ENCODE measurements around the gene PPP2R2B.
A peak's percentile ranks its signal among the peaks of the same experiment; 100 is the strongest.

PPP2R2B gene

DNA sequence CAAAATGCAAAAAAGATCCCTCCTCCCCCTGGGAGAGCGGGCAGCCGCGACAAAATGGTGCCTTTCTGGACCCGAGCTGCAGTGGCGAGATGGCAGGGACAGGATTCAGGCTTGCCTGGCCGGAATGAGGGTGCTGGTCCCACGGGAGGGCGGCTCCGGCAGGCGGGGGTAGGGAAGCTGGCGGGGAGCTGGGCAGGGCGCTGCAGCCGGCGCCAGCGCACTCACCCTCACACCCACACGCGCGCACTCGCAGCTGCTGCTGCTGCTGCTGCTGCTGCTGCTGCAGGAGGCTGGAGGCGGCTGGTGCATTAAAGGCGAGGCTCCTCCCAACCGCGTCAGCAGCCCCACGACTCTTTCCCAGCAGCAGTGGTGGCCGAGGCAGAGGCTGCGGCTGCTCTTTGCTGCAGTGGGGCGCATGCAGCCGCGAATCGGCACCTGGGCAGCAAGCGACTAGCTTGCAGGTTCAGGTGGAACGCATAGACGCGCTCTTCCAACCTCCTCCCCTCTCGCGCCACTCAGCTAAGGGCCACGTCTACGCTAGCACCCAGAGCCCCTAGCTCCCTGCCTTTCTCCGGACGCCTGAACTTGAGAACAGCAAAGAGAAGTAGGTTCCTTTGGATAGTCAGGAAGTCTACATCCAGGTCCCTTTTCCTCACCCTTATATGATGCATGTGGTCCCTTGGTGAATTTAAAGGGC, at the start of gene PPP2R2B:
TSS of gene PPP2R2B (minus strand) at position 282 of the 697 bp plus-strand sequence.
- peak in 1 of 2 donors; percentile 11 for DNase-seq

DNA sequence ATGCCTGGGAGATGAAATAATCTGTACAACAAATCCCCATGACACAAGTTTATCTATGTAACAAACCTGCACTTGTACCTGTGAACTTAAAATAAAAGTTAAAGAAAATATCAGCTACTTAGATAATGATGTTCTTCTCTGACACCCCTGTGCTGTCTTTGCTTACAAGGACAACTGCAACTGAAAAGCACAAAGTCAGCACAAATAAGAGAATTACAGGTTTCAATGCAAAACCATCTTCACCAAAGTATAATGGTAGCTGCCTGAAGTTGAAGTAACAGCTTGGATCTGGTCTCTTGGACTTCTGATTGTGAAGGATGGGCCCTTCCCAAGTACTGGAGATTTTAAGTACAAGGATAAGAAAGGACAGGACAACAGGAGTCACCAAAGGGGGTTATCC, 45.6 kb upstream of the PPP2R2B start:
- no peak for DNase-seq

DNA sequence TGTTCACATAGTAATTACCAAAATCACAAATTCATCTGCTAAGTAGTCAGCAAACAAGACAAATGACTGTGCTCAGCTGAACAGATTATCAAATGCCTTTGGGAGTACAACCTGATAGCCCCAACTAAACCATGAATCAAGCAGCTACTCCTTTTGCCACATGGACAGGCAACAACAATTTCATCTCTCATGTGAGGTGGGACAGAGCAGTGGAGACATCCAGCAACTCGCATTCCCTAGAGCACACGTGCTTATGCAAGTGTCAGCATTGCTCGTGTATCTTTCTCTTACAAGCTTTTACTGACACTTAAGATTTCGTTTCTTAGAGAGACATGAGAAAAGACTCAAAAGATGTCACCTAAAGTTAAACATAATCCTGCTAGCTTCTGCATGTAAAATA, 42.7 kb upstream of the PPP2R2B start:
- DNase-seq: no peak

DNA sequence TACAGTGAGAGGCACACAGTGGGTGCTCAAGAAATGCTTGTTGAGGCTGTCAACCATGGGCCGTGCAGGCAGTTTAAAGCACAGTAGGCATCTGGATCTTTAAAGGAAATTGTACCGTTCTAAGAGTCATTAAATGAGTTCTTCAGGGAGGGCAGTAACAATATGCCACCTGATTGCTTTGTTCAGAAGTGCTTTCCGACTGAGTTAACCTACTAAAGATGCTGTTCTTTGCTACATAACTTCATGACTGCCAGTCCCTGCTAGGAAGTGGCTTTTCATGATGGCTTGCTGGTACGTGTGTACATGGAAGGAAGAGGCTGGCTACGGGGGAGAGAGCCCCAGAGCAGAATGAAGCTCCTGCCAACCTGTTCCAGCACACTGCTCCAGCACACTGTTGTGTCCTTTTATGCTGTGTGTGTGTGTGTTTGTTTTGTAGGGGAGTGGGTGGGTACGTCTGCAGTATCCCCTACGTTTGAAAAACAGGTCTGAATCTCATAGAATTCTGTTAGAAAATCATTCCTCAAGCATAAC, 41.9 kb upstream of the PPP2R2B start:
- no peak for DNase-seq

DNA sequence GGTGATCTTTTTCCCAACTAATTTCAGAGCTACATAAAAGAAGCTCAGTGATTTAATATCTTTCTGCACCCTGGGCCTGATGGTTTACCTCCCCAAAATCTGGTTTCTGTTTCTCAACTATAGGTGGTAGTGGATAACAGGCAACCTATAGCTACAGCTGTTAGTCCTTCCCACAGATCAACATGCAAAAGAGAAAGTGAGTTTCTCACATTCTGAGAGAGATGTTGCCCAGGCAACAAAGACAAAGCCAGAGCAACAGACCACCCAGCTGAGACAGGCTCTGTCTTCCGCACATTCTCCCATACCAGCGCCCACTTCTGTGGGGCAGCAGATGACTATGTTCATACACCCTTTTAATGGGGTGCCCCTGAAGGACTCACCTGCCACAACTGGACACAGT, 40.7 kb upstream of the PPP2R2B start:
- no peak for DNase-seq

DNA sequence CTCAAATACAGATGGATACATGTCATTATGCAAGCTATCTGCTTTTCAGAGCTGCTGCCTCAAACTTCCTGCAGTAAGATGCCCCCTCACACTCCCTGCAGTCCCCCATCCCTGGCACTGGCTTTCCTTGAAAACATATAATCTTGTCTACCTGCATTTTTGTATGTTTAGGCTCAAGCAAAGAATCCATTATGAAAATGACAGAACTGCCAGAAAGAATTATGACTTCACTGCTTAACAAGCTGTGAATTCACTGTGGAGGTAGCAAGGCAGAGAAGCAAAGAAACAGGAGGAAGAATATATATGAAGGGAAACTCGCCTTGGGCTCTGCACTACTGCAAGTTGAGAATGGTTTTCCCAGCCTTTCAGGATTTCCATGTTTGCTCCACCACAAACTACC, 39.4 kb upstream of the PPP2R2B start:
- DNase-seq: no peak

DNA sequence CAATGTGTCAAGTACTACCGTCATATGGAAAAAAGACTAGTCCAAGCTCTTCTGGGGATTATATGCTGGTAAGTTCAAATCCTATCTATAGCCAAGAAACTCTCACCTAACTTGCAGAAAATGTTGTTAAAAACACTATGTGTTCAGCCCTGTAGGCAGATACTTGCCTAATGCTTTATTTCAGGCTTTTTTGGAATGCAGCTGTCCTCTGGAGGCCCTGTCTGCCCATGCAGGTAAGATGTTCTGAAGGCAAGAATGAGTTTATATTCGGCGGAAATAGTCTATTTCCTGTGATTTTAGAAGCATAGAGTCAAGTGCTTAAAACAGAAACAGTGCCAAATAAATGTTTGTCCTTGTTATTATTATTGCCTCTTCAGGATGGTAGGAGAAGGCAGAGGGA, 34.3 kb upstream of the PPP2R2B start:
- DNase-seq: no peak

DNA sequence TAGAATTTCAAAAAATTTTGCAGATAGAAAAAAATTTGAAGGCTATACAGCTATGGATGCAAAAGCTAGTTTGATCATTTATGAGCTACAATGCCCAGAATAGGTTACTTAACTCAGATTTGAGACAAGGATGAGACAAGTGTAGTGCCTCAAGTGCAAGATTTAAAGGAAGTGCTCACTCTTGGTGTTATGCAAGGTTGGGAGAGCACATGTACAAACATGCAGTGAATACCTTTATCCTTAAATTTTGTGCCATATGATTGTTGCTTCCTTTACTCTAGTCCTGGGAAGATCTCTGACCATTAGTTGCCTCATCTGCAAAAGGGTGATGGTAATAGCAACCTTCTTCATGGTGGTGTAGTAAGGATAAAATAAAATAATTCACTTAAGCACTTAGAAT, 31.7 kb upstream of the PPP2R2B start:
- no peak for DNase-seq

DNA sequence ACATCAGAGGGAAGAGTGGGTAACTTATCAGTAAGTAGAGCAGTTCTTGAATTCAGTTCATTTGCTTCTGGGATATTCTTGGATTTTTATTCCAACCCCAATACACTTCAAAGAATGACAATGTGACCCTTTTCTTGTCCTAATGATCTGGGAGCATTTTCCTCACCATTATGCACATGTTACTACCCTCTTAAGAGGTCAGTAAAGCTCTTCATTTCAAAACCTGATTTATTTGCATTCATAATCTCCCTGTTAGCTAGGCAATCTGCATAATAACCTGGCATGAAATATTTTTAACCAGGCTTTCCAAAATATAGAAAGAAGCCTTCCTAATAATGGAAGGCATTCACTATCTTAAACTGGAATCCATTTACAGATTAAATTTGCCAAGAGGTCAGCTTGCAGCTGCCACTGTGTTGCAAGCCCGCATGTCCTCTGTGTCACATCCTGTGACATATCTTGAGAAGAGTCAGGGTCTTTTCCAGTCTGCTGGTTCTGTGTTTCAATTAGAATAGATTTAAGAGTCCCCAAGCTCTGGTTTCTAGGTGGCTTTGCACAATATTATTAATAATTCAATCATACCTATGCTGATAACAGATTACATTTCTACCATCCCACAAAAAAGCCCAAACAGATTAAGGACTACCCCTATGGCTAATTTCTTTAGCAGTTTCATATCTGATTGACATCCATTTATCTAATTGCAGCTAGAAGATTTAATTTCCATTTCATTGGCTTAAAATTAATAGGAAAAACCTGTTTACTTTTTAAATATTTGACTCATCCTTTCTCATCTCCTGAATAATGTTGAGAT, 30.9 kb upstream of the PPP2R2B start:
- DNase-seq: no peak

DNA sequence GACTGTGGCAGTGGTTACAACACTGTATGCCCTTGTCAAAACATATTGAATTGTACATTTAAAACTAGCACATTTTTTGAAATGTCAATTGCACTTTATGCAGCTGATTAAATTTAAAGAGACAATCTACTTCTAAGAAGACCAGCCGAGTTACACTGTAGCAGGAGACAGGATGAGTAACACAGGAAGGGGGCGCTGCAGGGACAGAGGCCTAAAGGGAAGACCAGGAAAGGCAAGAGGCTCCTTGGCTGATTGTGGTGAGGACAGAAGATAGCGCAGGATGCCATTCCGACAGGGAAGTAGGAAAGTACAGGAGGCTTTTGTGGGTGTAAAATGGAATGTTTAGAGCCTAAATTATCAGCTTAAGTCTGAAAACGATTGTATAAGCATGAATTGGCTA, 28.2 kb upstream of the PPP2R2B start:
- no peak for DNase-seq

DNA sequence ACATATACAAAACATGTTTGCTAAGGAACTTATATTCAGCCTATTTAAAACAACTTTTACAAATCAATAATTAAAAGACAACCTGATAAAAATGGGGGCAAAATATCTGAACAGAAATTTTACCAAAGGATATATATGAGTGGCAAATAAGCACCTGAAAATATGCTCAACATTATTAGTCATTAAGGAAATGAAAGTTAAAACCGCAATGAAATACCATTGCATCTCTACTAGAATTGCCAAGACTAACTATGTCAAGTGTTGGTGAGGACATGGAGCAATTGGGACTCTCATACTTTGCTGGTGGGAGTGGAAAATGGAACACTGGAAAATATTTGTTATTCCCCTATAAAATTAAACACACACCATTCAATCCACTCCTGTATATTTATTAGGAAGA, 26.3 kb upstream of the PPP2R2B start:
- no peak for DNase-seq

DNA sequence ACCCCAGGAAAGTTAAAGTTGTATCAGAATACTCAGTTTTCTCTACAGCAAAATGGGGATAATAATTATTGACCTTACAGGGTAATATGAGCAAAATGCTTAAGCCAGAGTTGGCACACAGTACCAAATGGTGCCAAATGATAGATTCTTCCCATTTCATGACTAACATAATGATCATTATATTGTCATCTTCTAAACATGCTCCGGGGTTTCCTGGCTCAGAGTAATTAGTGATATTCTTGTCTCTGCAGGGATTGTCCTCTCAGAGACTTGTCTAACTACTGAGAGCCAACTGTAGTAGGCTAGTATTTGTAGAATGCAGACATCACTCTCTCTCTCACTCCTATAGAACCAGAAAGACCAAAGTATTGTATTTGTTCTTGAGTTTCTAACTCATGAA, 25.2 kb upstream of the PPP2R2B start:
- DNase-seq: no peak

DNA sequence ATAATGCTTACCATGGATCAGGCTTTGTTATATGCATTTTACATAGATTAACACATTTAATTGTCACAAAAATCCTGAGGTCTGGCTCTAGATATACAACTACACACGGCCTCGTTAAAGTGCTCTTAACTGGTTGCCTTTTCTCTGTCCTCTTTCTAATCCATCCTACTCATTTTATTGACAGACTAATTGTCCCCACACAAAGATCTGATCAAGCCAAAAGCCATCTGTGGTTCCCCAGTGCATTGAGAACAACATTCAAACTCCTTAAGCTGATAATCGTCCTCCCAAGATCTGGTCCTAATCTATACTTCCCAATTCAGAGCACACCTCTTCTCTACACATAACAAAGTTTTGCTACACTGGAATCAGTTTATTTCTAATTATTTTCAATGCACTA, 23.9 kb upstream of the PPP2R2B start:
- no peak for DNase-seq

DNA sequence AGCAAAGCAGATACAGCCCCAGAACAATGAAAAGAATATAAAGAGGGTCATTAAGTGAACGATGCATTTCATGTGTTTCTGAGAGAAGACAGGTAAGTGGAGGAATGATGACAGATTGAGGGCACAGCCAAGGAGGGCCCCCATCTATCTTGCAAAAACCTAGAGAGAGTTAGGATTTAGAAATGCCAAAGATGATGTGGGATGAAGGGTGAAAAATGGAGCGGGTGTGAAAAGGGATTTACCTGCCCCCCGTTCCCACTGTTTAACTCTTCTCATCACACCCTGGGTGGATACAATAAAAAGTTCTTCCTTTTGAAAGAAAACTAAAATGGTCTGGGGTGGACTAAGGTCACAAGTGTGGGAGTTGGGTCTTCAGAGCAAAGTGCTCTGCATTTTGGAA, 18.5 kb upstream of the PPP2R2B start:
- no peak for DNase-seq

DNA sequence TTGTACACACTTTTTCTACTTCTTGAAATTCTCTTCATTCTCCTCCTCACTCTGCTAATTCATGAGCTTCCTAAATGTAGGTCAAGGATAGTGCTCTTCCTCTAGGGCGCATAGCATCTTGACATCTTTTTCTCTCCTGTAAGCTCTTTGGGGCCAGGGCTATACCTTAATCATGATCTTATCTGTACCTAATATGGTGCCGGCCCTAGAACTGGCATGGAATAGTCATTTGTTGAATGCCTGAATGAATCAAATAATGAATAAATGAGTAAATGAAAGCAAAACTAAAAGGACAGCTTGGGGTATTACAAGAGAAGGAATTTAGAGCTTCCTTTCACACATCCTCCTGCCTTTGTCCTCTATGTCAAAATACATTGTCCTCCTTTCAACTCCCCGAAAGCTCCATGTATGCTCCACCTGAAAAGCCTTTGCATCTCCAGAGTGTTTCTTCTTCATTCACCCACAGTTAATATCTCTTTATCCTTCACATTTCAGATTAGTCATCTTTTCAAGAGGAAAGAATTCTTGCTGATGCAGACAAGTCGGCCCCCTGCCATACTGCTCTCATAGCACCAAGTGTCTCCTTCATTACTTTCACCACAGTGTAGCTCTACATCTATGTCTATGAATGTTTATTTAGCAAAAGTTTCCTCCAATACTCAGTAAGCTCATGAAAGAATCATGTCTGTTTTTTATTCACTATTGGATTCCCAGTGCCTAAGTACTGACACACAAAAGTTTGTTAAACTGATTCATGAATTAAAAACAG, 16.4 kb upstream of the PPP2R2B start:
- DNase-seq: no peak

DNA sequence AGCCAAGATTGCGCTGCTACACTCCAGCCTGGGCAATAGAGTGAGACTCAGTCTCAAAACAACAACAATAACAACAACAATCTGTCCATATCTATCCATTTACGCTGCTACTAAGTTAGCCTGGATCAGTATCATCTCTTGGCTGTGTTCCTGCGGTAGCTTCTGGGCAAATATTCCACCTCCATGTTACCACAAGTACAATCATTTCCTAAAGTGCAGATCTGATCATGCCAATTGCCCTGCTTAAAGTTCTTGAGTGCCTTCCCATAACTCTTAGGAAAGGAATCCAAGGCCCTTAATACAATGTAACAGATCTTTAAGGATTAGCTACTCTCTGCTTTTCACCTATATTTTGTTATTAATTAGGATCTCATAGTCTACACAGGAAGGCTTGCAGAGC, 15.4 kb upstream of the PPP2R2B start:
- no peak for DNase-seq

DNA sequence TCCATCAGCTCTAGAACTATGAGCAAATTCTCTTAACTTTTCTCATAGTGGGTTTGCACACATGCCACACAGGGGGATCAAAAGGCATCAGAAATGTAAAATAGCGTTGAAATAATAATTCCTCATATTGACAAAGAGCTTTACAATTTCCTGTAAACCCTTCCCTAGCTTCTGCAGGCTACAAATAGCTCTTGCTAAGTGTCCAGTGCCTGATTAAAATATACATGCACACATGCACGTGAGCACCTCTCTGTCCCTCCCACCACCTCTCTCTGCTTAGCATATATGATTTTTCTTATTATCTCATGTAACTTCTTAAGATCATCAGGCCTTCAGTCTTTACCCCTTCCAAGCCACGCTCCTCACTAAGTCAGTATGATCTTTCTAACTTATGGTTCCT, 13.7 kb upstream of the PPP2R2B start:
- no peak for DNase-seq

DNA sequence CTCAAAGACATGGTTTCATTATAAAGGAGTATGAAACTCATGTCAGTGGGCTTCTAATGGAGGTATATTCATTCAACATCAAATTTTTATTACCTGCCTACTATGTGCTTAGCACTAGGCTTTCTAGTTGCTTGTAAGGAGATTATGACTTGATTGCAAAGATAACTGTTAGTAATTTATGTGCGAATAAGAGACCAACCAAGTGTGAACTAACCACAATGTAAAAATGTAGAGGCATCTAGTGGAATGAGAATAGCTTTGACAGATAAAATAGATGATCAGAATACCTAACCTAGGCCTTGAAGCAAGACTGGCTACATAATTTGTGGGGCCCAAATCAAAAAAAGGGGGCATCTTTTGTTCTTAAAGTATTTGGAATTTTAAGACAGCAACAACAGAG, 13.0 kb upstream of the PPP2R2B start:
- no peak for DNase-seq

DNA sequence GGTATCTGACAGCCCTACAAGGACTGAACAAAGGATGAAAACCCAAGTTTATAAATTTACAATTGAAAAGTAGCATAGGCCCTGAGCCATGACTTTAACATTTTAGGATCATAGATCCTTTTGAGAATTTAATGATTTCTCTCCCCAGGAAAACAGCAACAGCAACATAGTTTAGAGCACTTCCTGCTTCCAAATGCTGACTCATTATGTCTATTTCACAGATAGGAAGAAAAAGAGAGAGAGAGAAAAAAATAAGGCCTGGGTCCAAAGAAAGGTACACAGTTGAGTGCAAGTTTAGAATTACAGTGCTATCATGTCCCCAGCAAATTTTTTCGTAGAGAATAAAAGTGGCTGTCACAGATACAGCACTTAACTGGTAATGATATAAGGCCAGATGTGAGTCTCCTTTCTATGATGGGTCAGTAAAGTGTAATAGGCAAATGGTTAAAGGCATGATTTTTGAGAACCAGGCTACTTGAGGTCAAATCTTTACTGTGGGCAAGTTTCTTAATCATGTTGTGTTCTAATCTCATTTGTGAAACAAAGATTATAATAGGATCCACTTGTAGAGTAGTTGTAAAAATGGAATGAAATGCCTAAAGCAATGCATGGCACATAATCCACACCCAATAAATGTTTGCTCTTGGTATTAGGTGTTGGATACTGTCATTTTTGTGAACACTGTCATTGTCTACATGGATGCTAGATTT, 12.3 kb upstream of the PPP2R2B start:
- no peak for DNase-seq

DNA sequence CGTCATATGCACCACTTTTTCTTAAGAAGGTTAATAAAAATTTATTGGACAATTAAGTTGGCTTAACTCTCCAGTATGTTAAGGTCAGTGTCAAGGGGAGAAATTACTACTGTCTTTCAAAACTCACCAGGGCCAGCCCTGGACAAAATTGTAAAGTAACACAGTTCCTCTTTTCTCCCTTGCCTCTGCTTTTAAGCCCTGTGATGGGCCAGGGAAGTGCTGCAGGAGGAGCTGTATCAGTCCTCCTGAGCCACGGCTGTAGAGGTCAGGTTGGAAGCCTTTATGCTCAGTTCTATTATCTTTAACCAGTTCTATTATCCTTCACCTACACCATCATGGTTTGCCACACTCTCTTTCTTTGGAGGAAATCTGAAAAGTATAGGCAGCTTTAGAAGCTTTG, 11.5 kb upstream of the PPP2R2B start:
- DNase-seq: peak in 1 of 2 donors; percentile 18

DNA sequence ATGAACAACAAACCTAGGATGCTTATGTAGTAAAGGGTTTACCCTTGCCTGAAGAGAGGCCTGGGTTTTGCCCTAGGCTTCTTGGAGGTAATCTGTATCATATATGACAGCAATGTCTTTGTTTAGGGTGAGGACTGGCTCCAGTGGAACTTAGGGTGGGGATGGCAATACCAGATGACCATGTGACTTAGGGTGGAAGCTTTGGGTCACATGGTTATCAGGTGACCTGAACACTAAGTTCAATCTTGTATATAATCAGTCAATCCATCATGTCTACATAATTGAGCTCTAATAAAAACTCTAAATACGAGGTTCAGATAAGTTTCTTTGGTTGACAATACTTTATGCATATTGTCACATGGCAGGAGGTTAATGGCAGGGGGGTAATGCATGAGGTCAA, 10.6 kb upstream of the PPP2R2B start:
- DNase-seq: no peak

DNA sequence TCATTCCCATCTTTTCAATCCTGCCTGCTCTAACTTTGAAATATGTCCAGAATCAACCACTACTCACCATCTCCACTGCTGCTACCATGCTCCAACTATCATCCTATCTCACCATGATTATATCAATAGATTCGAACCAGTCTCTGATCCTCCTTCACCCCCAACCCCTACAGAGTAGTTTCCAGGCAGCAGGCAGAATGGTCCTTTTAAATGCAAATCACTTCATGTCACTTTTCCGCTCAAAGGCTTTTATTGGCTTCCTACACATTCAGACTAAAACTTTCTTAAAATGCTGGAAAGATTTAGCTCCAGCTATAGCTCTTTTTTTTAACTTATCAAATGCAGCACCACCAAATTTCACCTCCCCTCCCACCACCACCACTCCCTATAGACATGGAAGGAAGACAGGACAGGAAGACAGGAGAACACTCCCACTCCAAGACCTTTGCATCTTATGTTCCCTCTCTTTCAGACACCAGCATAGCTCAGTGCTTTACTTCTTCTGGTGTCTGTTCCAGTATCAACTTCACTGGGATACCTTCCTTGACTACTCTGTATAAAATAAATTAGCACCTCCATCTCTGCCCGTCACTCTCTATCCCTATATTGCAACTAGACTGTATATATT, 9.9 kb upstream of the PPP2R2B start:
- no peak for DNase-seq

All from bone marrow (tissue), 2 donors.